GM08714 (cell line): ENCODE data around the gene DHRSX.
"Not testable (repeated sequence)": the region's sequence is repeated elsewhere in the genome, so short reads cannot be mapped to it uniquely, and the experiment has no call there.

Source experiments
- H3K4me3 ChIP-seq: fragments of 200-500 bp; sonication (Bioruptor generic); 2 replicates; pipeline ENCODE4 v1.5.1; 2014; ENCODE audit warnings: mild to moderate bottlenecking, low read length, inconsistent platforms
- ZNF274 ChIP-seq: IDR thresholded peaks from 2 replicates; pipeline ENCODE4 v1.6.1; 2012; ENCODE audit warnings: mild to moderate bottlenecking, low read depth, low read length

The DHRSX gene

GRCh38 chrX:2408856-2409255 lies 91.9 kb downstream of the DHRSX start:
- no peak for TF ChIP-seq ZNF274
- H3K4me3 ChIP-seq = no peak overlapping the region

DNA sequence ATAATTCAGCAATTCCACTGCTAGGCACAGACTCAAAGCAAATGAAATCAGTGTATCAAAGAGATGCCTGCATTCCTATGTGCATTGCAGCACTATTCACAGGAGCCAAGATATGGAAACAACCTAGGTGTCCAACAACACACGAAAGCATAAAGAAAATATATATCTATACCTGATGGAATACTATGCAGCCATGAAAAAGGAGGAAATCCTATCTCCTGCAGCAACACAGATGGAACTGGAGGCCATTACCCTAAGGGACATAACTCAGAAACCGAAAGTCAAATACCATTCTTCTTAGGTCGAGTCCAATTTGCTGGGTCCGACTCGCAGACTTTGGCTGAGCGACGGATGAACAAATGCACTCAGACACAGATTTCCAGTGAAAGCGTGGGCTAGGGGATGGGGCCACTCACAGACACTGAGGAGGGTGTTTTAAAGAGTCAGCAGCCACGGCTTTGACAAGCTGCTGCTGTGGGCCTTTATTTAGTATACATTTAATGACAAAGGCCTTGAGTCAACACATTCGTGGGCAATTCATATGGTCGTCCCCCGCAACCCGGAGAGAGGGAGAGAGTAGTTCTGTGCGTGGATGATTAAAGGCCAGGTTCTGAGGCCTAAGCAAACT lies 93.8 kb downstream of the DHRSX start:
- no peak for TF ChIP-seq ZNF274
- H3K4me3 ChIP-seq = no peak overlapping the region

- H3K4me3 ChIP-seq = no peak overlapping the region
- TF ChIP-seq ZNF274 = no peak
Measured at GRCh38 chrX:2404776-2405175, 96.0 kb downstream of the DHRSX start.

- no peak overlapping the region for H3K4me3 ChIP-seq
- no peak for TF ChIP-seq ZNF274
Measured at GRCh38 chrX:2402361-2402690, 98.5 kb downstream of the DHRSX start.

DNA sequence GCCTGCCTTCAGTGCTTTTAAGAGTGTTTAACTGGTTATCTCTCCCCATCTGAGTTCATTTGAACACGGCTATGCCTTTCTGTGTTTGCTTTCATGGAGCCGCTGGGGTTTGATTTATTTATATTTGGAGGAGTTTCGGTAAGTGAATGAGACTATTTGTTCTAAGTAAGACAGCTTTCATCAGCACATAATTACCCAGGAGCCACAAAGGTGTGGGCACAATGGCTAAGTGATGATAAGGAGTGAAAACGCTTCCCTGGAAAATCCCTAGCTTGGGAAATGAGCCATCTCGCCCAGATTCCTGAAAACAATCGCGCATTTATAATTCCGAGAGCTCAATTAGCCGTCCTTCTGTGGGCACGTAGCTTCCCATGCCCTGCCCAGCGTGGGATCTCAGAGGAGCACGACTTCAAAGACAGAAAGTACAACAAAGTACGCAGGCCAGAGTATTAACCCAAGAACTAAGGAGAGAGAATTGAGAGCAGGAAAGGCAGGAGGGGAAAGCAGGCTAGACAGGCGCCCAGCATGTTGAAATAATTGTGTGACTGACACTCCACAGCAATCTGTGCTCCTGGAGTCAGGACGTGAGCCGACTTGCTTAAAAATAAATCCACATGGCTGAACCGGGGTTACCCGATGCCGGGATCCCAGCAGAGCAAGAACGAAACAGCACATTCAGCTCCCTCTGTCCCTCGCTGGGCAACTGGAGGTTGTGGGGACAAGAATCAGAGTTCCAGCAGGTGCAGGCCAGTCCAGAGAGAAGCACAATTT lies 99.0 kb downstream of the DHRSX start:
- H3K4me3 ChIP-seq = no peak overlapping the region

GRCh38 chrX:2401201-2401589 lies 99.6 kb downstream of the DHRSX start:
- no peak overlapping the region for H3K4me3 ChIP-seq
- no peak for TF ChIP-seq ZNF274

More for the DNA sequence above, 99.0 kb downstream of the DHRSX start:
- TF ChIP-seq ZNF274 = no peak

GRCh38 chrX:2398064-2398656 lies 102.6 kb downstream of the DHRSX start:
- no peak for TF ChIP-seq ZNF274
- no peak overlapping the region for H3K4me3 ChIP-seq

DNA sequence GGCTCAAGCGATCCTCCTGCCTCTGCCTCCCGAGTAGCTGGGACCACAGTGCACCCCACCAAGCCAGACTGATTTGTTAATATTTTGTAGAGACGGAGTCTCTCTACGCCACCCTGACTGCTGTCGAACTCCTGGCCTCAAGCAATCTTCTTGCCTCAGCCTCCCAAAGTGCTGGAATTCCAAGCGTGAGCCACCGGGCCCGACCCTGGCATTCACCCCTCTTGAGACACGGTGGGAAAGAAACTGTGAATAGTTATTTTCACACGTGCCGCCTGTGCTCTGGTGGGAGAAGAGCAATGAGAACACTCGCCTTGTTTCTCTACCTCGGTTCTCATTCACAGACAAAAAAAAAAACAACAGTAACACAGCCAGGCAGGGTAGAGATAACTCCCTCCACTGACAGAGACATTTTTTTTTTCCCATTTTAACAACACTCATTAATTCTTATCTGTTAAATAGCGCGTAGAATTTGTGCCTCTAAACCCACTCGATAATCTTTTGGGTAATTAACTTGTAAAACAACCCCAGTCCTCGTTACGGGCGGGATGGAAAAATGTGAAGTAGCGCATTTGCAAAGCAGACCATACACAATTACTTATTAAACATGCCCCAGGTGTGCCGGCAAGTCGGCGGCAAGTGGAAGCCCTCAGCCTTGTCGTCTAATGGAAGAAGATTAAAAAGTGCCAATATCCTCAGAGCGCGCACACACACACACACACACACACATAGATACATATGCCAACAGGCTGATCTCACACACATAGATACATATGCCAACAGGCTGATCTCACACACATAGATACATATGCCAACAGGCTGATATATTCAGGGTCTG lies 103.3 kb downstream of the DHRSX start:
- H3K4me3 ChIP-seq = no peak overlapping the region
- no peak for TF ChIP-seq ZNF274

DNA sequence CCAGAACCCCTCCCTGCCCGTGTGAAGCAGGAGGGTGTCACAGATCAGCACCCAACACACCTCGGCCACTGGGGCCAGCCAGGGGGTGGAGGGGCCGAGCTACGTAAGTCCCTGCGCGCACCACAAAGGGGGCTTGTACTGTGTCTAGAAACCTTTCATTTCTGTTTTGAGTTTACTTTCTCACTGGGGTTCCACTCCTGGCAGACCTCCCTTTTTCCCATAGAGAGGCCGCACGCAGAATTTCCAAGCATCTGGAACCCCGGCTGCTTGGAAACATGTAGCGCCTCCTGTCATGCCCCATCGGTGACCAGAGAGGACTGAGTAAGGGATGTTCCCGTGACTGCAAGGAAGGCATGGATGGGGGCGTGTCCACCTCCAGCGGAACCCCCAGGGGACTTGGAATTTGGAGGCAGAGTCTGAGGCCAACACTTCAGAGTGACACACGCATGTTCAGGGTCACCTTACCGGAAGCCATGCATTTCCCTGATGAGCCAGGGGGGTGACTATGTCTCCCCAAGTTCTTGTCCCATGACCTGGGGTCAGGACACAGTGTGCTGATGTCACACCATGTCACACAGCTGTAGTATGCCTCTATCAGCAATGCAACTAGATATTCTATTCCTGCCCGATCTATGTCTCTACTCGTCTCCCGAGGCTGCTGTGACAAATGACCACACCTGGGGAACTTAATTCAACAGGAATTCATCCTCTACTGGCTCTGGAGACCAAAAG lies 105.3 kb downstream of the DHRSX start:
- H3K4me3 ChIP-seq = no peak overlapping the region
- TF ChIP-seq ZNF274 = no peak

DNA sequence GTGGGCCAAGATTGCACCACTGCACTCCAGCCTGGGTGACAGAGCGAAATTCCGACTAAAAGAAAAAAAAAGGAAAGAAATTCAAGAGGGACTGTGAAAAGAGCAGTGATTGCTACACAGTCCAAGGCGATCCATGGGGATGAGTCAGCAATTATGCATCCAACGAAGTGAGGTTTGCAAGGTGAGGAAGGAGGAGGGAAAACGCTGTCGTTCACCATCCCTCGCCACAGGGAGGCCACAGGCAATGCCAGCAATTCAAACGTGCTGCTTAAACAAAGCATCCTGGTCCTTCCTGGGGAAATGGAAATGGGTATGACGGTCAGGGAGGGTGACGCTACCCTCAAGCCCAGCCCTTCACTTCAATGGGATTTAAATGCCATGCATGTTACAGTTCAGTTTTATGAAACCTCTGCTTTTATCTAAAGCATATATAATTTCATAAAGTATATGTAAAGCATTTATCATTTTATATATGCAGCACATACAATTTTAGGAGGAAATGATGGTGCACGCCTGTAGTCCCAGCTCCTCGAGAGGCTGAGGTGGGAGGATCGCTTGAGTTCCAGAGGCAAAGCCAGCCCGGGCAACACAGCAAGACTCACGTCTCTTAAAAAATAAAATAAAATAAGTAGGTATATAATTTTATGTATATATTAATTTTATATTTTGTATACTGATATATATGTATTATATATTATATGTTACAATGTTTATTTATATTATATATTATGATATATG lies 108.7 kb downstream of the DHRSX start:
- no peak for TF ChIP-seq ZNF274
- no peak overlapping the region for H3K4me3 ChIP-seq

DNA sequence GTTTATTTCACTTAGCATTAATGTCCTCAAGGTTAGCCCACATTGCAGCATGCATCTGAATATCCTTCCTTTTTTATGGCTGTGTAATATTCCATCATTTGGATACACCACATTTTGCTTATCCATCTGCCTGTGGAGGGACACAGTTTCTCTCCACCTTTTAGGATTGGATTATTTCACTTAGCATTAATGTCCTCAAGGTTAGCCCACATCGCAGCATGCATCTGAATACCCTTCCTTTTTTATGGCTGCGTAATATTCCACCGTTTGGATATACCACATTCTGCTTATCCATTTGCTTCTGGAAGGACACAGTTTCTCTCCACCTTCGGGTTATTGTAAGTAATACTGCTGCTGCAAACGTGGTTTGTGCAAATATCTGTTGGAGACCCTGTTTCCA lies 110.0 kb downstream of the DHRSX start:
- no peak for TF ChIP-seq ZNF274
- H3K4me3 ChIP-seq = no peak overlapping the region

DNA sequence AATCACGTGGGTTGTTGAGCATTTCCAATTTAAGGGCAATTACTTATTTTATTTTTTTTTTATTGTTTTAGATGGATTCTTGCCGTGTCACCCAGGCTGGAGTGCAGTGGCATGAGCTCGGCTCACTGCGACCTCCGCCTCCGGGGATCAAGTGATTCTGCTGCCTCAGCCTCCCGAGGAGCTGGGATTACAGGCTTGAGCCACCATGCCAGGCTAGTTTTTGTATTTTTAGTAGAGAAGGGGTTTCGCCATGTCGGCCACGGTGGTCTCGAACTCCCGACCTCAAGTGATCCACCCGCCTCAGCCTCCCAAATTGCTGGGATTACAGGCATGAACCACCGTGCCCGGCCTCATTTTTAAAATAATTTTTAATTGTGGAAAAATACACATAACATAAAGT lies 111.0 kb downstream of the DHRSX start:
- not testable (repeated sequence) for H3K4me3 ChIP-seq

- no peak for TF ChIP-seq ZNF274
- H3K4me3 ChIP-seq = no peak overlapping the region
Measured at GRCh38 chrX:2389324-2389723, 111.5 kb downstream of the DHRSX start.
